ENCODE results near the gene SPECC1.

The SPECC1 gene

DNA sequence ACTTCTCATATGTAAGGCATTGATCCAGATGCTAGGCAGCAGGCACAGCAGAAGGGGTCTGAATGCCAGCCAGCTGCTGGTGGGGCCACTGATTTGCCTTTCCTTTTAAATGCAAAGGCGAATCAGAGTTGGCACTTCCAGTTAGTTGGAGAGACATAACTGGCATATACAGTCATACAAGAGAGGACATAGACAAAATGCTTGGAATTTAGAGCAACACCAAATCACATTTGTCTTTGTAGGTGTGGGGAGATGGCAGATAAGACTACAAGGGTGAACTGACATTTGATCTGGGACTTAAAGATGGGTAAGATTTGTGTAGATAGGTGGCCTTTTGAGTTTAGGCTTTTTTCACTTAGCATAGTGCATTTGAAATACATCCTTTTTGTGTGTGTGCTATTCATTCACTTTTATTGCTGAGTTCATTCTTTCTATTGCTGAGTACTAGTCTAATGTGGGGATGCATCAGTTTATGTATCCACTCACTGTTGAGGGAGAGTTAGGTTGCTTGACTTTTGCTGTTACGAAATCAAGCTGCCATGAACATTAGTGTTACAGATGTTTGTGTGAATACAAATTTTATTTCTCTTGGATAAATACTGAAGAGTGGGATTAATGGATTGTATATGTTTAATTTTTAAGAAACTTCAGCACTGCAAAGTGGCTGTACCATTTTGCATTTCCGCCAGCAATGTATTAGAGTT lies 74.1 kb downstream of the SPECC1 start:
- peak; percentile 66 for DNase-seq (ENCODE audit: low read depth)
- H3K4me3 ChIP-seq (ENCODE audit: low read length), result no peak overlapping the region

GRCh38 chr17:20084621-20085282 lies 75.6 kb downstream of the SPECC1 start:
- no peak for DNase-seq (ENCODE audit: low read depth)
- TF ChIP-seq CTCF (conservative IDR thresholded peaks at IDR 0.05; ENCODE audit: low read length), result no peak
- no peak overlapping the region for H3K4me3 ChIP-seq (ENCODE audit: low read length)

More for the DNA sequence above, 74.1 kb downstream of the SPECC1 start:
- no peak for TF ChIP-seq CTCF (conservative IDR thresholded peaks at IDR 0.05; ENCODE audit: low read length)

GRCh38 chr17:20085283-20085845 lies 76.2 kb downstream of the SPECC1 start:
- peak; percentile 77 for DNase-seq (ENCODE audit: low read depth)
- TF ChIP-seq CTCF (conservative IDR thresholded peaks at IDR 0.05; ENCODE audit: low read length), result no peak
- H3K4me3 ChIP-seq (ENCODE audit: low read length), result no peak overlapping the region

DNA sequence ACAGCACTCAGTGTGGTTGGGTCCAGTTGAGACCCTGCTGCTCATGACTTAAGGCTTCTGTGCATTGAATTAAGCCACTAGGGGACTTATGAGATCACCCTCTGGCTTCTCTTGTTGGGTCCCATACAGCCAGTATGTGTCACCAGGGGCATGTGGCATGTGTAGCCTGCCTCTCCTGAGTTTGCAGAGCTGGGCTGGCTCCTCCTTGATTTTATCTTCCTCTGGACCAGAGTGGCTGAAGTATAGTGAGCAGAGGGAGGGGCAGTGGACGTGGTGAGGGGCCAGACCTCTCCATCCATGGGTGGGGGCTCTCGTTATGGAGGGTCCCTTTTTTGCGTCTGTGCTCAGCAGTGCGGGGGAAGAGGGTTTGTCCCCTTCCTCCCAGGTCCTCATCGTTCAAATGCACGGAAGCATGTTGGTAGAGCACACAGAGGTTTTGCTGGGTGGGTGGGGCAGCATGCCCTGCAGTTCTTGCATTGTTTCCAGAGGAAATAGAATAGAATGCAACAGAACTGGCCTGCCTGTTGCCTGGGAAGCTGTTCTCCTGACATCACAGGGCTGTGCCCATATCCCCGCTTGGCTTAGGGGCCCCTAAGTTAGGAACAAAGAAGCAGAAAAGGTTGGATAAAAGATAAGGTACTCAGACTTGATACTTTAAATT lies 77.4 kb downstream of the SPECC1 start:
- no peak for TF ChIP-seq CTCF (conservative IDR thresholded peaks at IDR 0.05; ENCODE audit: low read length)
- DNase-seq (ENCODE audit: low read depth), result no peak
- no peak overlapping the region for H3K4me3 ChIP-seq (ENCODE audit: low read length)

GRCh38 chr17:20087538-20088250 lies 78.5 kb downstream of the SPECC1 start:
- DNase-seq (ENCODE audit: low read depth), result no peak
- no peak overlapping the region for H3K4me3 ChIP-seq (ENCODE audit: low read length)
- no peak for TF ChIP-seq CTCF (conservative IDR thresholded peaks at IDR 0.05; ENCODE audit: low read length)

DNA sequence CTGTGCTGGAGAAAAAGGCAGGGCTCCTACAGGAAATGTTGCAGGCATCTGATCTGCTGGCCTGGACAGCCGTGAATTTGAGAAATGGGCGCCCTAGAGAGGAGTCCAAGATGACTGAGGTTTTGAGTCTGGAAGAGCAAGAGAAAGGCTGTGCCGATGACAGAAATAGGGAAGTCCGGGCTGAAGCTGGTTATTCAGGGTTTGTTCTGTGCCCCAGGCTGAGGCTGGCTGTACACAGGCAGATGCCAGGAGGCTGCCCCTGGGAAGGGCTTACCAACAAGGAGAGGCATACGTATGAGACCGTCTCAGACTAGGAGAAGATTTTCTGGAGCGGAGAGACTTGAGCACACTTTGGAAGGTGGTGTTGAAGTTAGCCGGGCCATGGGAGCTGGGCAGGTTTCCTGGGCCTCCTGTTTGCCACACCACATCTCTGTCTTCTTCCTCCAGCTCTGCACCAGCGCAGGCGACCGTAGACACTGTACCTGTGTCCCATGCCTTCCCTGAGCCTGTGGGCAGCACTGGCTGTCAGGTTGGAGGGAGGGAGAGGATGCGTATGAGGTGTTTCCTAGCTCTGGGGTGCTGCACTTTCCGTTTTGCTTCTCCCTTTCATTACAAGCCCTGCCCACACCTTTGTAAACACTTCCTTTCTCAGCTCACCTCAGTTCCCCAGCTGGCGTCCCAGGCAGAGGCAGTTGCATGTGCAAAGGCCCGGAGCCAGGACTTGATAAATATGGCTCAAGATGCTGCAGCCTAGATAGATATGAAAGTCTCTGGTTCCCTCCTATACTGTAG lies 80.8 kb downstream of the SPECC1 start:
- no peak overlapping the region for H3K4me3 ChIP-seq (ENCODE audit: low read length)
- no peak for TF ChIP-seq CTCF (conservative IDR thresholded peaks at IDR 0.05; ENCODE audit: low read length)
- no peak for DNase-seq (ENCODE audit: low read depth)

All from AG10803 (cell line).